Pancreas (tissue), 10 donors: ENCODE measurements around the gene MUS81. TPM values are rescaled to one million over a fixed set of nuclear protein-coding genes. Genes with fewer than 3 reads are reported as not detected.
A peak's percentile ranks its signal among the peaks of the same experiment; 100 is the strongest.

ENCODE experiments used
- ATAC-seq, 4 donors: fragments of 200-7000 bp; cut with Tn5 transposase; one replicate each; pipeline versions ENCODE4 v1.8.0 to v1.9.1; 2020; ENCODE audit warnings: mild to moderate bottlenecking in 4 of 4, moderate library complexity in 4 of 4
- DNase-seq, 6 donors: peaks; one replicate each; pipeline ENCODE4 v3.0.0-alpha.2; 2020
- FAIRE-seq: peaks from 2 replicates; lab custom pipeline; 2012; peaks lifted over from hg19 to GRCh38; lab: Jason Lieb, UNC
- H3K27ac ChIP-seq, 4 donors: fragments of 200-600 bp; sonication (generic); 1 replicate in 3 of 4; 2 replicates in 1 of 4; pipeline versions ENCODE4 v1.5.0 to v1.8.0; 2020
- H3K27me3 ChIP-seq, 4 donors: fragments of 200-600 bp; one replicate each; pipeline ENCODE4 v1.8.0; 2021
- H3K36me3 ChIP-seq, 3 donors: fragments of 200-600 bp; sonication (generic) in 1 of 3; one replicate each; pipeline versions ENCODE4 v1.5.0 to v1.8.0; 2020 to 2021
- H3K4me1 ChIP-seq, 3 donors: fragments of 200-600 bp; one replicate each; pipeline ENCODE4 v1.8.0; 2021
- H3K4me3 ChIP-seq, 4 donors: fragments of 200-600 bp; sonication (generic) in 2 of 4; one replicate each; pipeline versions ENCODE4 v1.5.0 to v1.8.0; 2020 to 2021
- H3K9me3 ChIP-seq, 4 donors: fragments of 200-600 bp; one replicate each; pipeline ENCODE4 v1.8.0; 2021
- CTCF ChIP-seq, 4 donors: fragments of 200-600 bp; sonication (generic) in 3 of 4; IDR thresholded peaks; one replicate each; pipeline versions ENCODE4 v1.5.0 to v1.8.0; 2021; ENCODE audit warnings: antibody characterized with exemption in 4 of 4
- WGBS, 2 donors: extraction: QIAGEN DNeasy Blood & Tissue Kit; methylation state at CpG; one replicate each; pipeline ENCODE4 v1.1.7; 2013; 5-methylcytosine and 5-hydroxymethylcytosine counted together
- intact Hi-C, 3 donors: fragments of 100-400 bp; cut with DNase I; formaldehyde crosslinking; loops; one replicate each; pipeline versions ENCODE4 v1.11.1 to v1.14.2; 2022
- polyA plus RNA-seq, 2 donors: library from polyadenylated mRNA; stranded (reverse); fragments of 200-250 nt; gene quantifications; one replicate each; pipeline ENCODE4 v1.2.3, GENCODE V29; 2013
- total RNA-seq, 6 donors: library from RNA; stranded (reverse); fragmentation: NEBNext Ultra II Directional in 4 of 6; extraction: Animal tissue kit (Norgen Biotek cat#: 25700) in 4 of 6; gene quantifications; one replicate each; pipeline versions ENCODE4 v1.2.1 to v1.2.4, GENCODE V29; 2021 to 2023
- donor health status: healthy with polysubstance abuse.
- donor health status: DM: no; HTN: no; CAD: no; lungs with moderate emphysema.
- donor health status: DM: no; HTN: no; CAD: no.
- donor health status: control.
- donor health status: control.
- donor health status: Bipolar disorder and iron deficiency.
- donor health status: DM: yes; HTN: yes; CAD: no.
- donor health status: DM: no; HTN: no; CAD: no.
- donor health status: DM: no; HTN: no; CAD: no.
- donor health status: DM: yes; HTN: yes; CAD: no.

The MUS81 gene
- total and polyA plus RNA-seq, 8 donors: 12.7 to 62.6 (median 22.5) TPM

GRCh38 chr11:65853246-65853979, 6.8 kb upstream of the MUS81 start:
- 95 to 96% methylated on average over 6 of the region's 6 CpGs for WGBS, 2 donors
- intact Hi-C loops: no loop called here
- H3K36me3 ChIP-seq: peaks cover 4 to 15% (median 8%) of the 10 kb centered on the region in 3 donors
- ATAC-seq (no peak), DNase-seq (no peak), FAIRE-seq (no peak)
- no peaks in the 10 kb centered on the region for H3K9me3 ChIP-seq
- no peak overlapping the region for H3K27ac ChIP-seq
- peaks cover 3 to 11% (median 4%) of the 10 kb centered on the region in 3 donors for H3K4me1 ChIP-seq
- no peaks in the 10 kb centered on the region for H3K27me3 ChIP-seq
- H3K4me3 ChIP-seq: no peak overlapping the region
- no peak for TF ChIP-seq CTCF (IDR thresholded peaks at IDR 0.05)

- ATAC-seq: no peak
- Histone ChIP-seq H3K4me3 (no peak overlapping the region), H3K27ac (no peak overlapping the region), H3K9me3 (no peaks in the 10 kb centered on the region), H3K27me3 (no peaks in the 10 kb centered on the region), H3K4me1 (peaks cover 3 to 11% (median 10%) of the 10 kb centered on the region in 3 donors), H3K36me3 (peaks cover 4 to 15% (median 8%) of the 10 kb centered on the region in 3 donors)
- no peak for FAIRE-seq
- DNase-seq: peak in 1 of 6 donors; percentile 29
- TF ChIP-seq CTCF (IDR thresholded peaks at IDR 0.05): no peak
- intact Hi-C loops: no loop called here
- whole genome bisulfite sequencing, 2 donors: 92 to 98% methylated on average over 4 of the region's 4 CpGs
Observed at GRCh38 chr11:65854161-65854592, 6.1 kb upstream of the MUS81 start.

- no peak overlapping the region for H3K27ac ChIP-seq
- peaks cover 3 to 15% (median 10%) of the 10 kb centered on the region in 3 donors for H3K4me1 ChIP-seq
- H3K27me3 ChIP-seq: no peaks in the 10 kb centered on the region
- H3K4me3 ChIP-seq: no peak overlapping the region
- no peak for TF ChIP-seq CTCF (IDR thresholded peaks at IDR 0.05)
- peaks cover 4 to 15% (median 8%) of the 10 kb centered on the region in 3 donors for H3K36me3 ChIP-seq
- no peak for FAIRE-seq
- no peak for ATAC-seq
- WGBS, 2 donors: 78 to 84% methylated on average over 15 of the region's 15 CpGs
- DNase-seq: peak in 3 of 6 donors; percentile 53 to 68 (median 58)
- intact Hi-C loops: no loop called here
- no peaks in the 10 kb centered on the region for H3K9me3 ChIP-seq
Observed at GRCh38 chr11:65854852-65855837, 5.1 kb upstream of the MUS81 start.

GRCh38 chr11:65855927-65856363, 4.3 kb upstream of the MUS81 start:
- no peak for TF ChIP-seq CTCF (IDR thresholded peaks at IDR 0.05)
- H3K27me3 ChIP-seq: no peaks in the 10 kb centered on the region
- peaks cover 4 to 15% (median 8%) of the 10 kb centered on the region in 3 donors for H3K36me3 ChIP-seq
- peak overlapping the region in 2 of 4 donors; percentile 95 to 100 for H3K4me3 ChIP-seq
- DNase-seq (peak in 1 of 6 donors; percentile 22), ATAC-seq (no peak), FAIRE-seq (no peak)
- H3K9me3 ChIP-seq: no peaks in the 10 kb centered on the region
- intact Hi-C loops: no loop called here
- WGBS, 2 donors: 85 to 91% methylated on average over 15 of the region's 15 CpGs
- no peak overlapping the region for H3K27ac ChIP-seq
- H3K4me1 ChIP-seq: peaks cover 3 to 15% (median 10%) of the 10 kb centered on the region in 3 donors
